DOHH2 (cell line): ENCODE data around the gene SCN10A.

Experiments
- H3F3A ChIP-seq: fragments of 200-600 bp; sonication (generic), shearing (Covaris generic); 2 replicates; pipeline ENCODE4 v1.6.0; 2016; ENCODE audit warnings: antibody characterized with exemption, mild to moderate bottlenecking; ENCODE audit not compliant: control insufficient read depth, insufficient read depth
- H3K27ac ChIP-seq: fragments of 200-600 bp; sonication (generic); 2 replicates; pipeline ENCODE4 v1.5.1; 2014; ENCODE audit warnings: low read depth, mild to moderate bottlenecking, low read length, moderate library complexity
- H3K27me3 ChIP-seq: fragments of 200-600 bp; sonication (generic); 2 replicates; pipeline ENCODE4 v1.6.1; 2014; ENCODE audit warnings: mild to moderate bottlenecking, low read length, mixed read lengths; ENCODE audit not compliant: control insufficient read depth
- H3K36me3 ChIP-seq: fragments of 200-600 bp; sonication (generic); 2 replicates; pipeline ENCODE4 v1.6.1; 2014; ENCODE audit warnings: mild to moderate bottlenecking, low read length, moderate library complexity, mixed read lengths; ENCODE audit not compliant: control insufficient read depth
- H3K4me1 ChIP-seq: fragments of 200-600 bp; sonication (generic); 2 replicates; pipeline ENCODE4 v1.6.1; 2014; ENCODE audit warnings: mild to moderate bottlenecking, low read length, mixed read lengths; ENCODE audit not compliant: control insufficient read depth
- H3K4me2 ChIP-seq: fragments of 200-600 bp; sonication (generic); 2 replicates; pipeline ENCODE4 v1.6.0; 2014; ENCODE audit warnings: mild to moderate bottlenecking, low read length, moderate library complexity
- H3K4me3 ChIP-seq: fragments of 200-600 bp; sonication (generic); 2 replicates; pipeline ENCODE4 v1.5.1; 2014; ENCODE audit warnings: mild to moderate bottlenecking, low read length, mixed read lengths
- H3K79me2 ChIP-seq: fragments of 200-600 bp; sonication (generic); 2 replicates; pipeline ENCODE4 v1.6.1; 2014; ENCODE audit warnings: mild to moderate bottlenecking, low read length, mixed read lengths; ENCODE audit not compliant: control insufficient read depth
- H3K9me2 ChIP-seq: fragments of 200-600 bp; sonication (generic); replicated peaks from 2 replicates; pipeline ENCODE4 v1.6.1; 2014; ENCODE audit warnings: mild to moderate bottlenecking, low read length, mixed read lengths; ENCODE audit not compliant: control insufficient read depth
- H3K9me3 ChIP-seq: fragments of 200-600 bp; sonication (generic); 2 replicates; pipeline ENCODE4 v1.6.1; 2014; ENCODE audit warnings: antibody characterized with exemption, low read length, mixed read lengths; ENCODE audit not compliant: control insufficient read depth, insufficient read depth
- H4K20me1 ChIP-seq: fragments of 200-600 bp; sonication (generic); 2 replicates; pipeline ENCODE4 v1.6.0; 2014; ENCODE audit warnings: low read depth, mild to moderate bottlenecking, antibody characterized with exemption, low read length, moderate library complexity; ENCODE audit not compliant: control insufficient read depth, insufficient read depth
- EZH2phosphoT487 ChIP-seq: fragments of 200-600 bp; sonication (generic); IDR thresholded peaks from 2 replicates; pipeline ENCODE4 v1.6.1; 2017; ENCODE audit warnings: borderline replicate concordance, mild to moderate bottlenecking, antibody characterized with exemption, low read length, moderate library complexity, mixed read lengths
- TF ChIP-seq, protein P1 (sequence below): fragments of 200-600 bp; sonication (generic); IDR thresholded peaks from one replicate; pipeline ENCODE4 v1.5.1; 2014; ENCODE audit warnings: antibody characterized with exemption, mild to moderate bottlenecking, low read depth, low read length; ENCODE audit not compliant: poor library complexity, severe bottlenecking

SCN10A gene

DNA sequence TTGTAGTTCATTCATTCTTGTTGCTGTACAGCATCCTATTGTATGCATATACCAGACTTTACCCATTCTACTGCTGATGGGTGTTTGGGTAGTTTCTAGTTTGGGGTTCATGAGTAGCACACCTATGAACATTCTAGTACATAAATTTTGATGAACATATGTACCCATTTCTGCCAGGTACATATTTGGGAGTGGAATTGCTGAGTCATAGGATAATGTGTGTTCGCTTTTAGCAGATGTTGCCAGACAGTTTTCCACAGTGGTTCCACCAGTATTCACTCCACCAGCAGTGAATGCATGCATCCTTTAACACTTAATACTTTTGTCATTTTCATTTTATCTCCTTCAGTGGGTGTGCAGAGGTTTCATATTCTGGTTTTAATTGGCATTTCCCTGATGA, 163.1 kb downstream of the SCN10A start:
- H3F3A ChIP-seq, result 0 out of 2 replicates have a peak, but pooled peaks cover 3% of the 10 kb centered on the region
- H3K4me2 ChIP-seq, result no peak overlapping the region
- H3K4me1 ChIP-seq, result no peaks in the 10 kb centered on the region; the same call in 1 of the 2 replicates
- H3K27me3 ChIP-seq, result peaks cover 25% of the 10 kb centered on the region
- H3K79me2 ChIP-seq, result no peaks in the 10 kb centered on the region
- TF ChIP-seq, protein P1, sequence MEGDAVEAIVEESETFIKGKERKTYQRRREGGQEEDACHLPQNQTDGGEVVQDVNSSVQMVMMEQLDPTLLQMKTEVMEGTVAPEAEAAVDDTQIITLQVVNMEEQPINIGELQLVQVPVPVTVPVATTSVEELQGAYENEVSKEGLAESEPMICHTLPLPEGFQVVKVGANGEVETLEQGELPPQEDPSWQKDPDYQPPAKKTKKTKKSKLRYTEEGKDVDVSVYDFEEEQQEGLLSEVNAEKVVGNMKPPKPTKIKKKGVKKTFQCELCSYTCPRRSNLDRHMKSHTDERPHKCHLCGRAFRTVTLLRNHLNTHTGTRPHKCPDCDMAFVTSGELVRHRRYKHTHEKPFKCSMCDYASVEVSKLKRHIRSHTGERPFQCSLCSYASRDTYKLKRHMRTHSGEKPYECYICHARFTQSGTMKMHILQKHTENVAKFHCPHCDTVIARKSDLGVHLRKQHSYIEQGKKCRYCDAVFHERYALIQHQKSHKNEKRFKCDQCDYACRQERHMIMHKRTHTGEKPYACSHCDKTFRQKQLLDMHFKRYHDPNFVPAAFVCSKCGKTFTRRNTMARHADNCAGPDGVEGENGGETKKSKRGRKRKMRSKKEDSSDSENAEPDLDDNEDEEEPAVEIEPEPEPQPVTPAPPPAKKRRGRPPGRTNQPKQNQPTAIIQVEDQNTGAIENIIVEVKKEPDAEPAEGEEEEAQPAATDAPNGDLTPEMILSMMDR, result no peak
- no peak for TF ChIP-seq EZH2phosphoT487
- no peak overlapping the region for H3K27ac ChIP-seq
- no peaks in the 10 kb centered on the region for H3K36me3 ChIP-seq
- H3K4me3 ChIP-seq, result no peak overlapping the region
- H3K9me2 ChIP-seq, result no peaks in the 10 kb centered on the region
- H4K20me1 ChIP-seq, result no peaks in the 10 kb centered on the region
- H3K9me3 ChIP-seq, result no peaks in the 10 kb centered on the region

DNA sequence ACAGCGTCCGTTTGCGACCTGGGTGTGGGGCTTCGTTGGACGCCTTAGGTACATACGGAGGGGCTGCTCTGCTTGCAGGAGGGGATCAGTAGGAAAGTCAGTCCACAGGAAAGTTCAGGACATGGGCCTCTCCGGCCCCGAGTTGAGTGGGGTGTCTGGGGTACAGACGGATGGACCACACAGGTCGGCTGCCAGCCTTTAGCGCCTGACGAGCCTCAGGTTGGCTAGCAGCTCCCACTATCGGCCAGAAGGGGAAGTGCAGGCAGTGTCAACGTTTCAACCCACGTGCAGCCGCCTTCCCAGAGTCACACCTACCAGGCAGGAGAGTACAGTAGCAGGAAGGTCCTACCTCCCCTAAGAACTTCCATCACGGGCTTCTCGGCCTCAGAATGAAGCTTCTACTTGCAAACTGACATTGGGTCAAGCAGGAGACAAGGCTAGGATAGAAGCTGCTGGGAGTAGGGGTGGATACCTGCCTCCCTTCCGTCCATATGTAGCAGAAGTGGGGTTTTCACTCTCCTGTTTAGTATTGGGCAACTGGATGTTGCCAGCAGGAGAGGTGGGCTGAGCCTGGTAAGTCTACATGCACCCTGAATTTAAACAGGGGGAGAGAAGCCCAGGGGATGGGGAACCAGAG, 164.7 kb downstream of the SCN10A start:
- H3F3A ChIP-seq, result 0 out of 2 replicates have a peak, but pooled peaks cover 3% of the 10 kb centered on the region
- H3K27ac ChIP-seq, result no peak overlapping the region
- H3K27me3 ChIP-seq, result peaks cover 20% of the 10 kb centered on the region
- H3K36me3 ChIP-seq, result no peaks in the 10 kb centered on the region
- no peaks in the 10 kb centered on the region for H3K9me3 ChIP-seq
- no peak overlapping the region for H3K4me3 ChIP-seq
- no peak overlapping the region for H3K4me2 ChIP-seq
- no peaks in the 10 kb centered on the region; the same call in 1 of the 2 replicates for H3K4me1 ChIP-seq
- no peak for TF ChIP-seq EZH2phosphoT487
- TF ChIP-seq, protein P1, result peak; percentile 96
- H4K20me1 ChIP-seq, result no peaks in the 10 kb centered on the region
- H3K79me2 ChIP-seq, result no peaks in the 10 kb centered on the region
- no peaks in the 10 kb centered on the region for H3K9me2 ChIP-seq

DNA sequence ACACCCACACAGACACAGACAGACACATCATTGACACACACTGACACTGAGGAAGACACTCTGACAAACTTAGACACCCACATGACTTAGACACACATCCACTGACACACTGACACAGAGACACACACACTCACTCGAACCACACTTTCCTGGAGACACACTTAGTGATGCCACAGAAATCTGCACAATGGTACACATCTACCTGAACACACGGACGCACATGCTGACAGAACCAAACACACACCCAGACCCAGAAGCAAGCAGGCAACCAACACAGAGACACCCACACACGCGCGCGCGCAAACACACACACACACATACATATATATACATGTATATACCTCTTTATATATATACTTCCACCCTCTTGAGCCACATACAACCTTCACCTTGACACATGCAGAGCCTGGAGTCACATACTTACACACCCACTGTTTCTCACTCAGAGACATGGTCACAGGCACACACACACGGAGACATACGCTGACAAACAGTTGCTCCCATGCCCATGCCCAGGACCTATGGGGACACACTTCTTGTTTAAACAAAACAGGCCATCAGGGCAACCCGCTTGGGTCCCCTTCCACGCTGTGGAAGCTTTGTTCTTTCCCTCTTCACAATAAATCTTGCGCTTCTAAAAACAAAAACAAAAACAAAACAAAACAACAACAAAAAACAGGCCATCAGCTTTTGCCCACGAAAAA, 165.6 kb downstream of the SCN10A start:
- no peaks in the 10 kb centered on the region for H3K9me2 ChIP-seq
- H3K4me1 ChIP-seq, result no peaks in the 10 kb centered on the region; the same call in 1 of the 2 replicates
- H3K27me3 ChIP-seq, result peaks cover 20% of the 10 kb centered on the region
- H3K4me3 ChIP-seq, result no peak overlapping the region
- TF ChIP-seq EZH2phosphoT487, result no peak
- TF ChIP-seq, protein P1, result no peak
- H3K9me3 ChIP-seq, result no peaks in the 10 kb centered on the region
- H3K4me2 ChIP-seq, result no peak overlapping the region
- no peak overlapping the region for H3K27ac ChIP-seq
- H4K20me1 ChIP-seq, result no peaks in the 10 kb centered on the region
- no peaks in the 10 kb centered on the region for H3K36me3 ChIP-seq
- 0 out of 2 replicates have a peak, but pooled peaks cover 3% of the 10 kb centered on the region for H3F3A ChIP-seq
- no peaks in the 10 kb centered on the region for H3K79me2 ChIP-seq
